HG03558 (cell line): ENCODE results near the gene ARL6IP5.

Experiments
- ATAC-seq: cut with Tn5 transposase; IDR thresholded peaks from one replicate; pipeline ENCODE4 v1.9.1; 2021; ENCODE audit warnings: moderate number of reproducible peaks; ENCODE audit not compliant: unreplicated experiment; ENCODE audit errors: extremely low read depth

The ARL6IP5 gene

DNA sequence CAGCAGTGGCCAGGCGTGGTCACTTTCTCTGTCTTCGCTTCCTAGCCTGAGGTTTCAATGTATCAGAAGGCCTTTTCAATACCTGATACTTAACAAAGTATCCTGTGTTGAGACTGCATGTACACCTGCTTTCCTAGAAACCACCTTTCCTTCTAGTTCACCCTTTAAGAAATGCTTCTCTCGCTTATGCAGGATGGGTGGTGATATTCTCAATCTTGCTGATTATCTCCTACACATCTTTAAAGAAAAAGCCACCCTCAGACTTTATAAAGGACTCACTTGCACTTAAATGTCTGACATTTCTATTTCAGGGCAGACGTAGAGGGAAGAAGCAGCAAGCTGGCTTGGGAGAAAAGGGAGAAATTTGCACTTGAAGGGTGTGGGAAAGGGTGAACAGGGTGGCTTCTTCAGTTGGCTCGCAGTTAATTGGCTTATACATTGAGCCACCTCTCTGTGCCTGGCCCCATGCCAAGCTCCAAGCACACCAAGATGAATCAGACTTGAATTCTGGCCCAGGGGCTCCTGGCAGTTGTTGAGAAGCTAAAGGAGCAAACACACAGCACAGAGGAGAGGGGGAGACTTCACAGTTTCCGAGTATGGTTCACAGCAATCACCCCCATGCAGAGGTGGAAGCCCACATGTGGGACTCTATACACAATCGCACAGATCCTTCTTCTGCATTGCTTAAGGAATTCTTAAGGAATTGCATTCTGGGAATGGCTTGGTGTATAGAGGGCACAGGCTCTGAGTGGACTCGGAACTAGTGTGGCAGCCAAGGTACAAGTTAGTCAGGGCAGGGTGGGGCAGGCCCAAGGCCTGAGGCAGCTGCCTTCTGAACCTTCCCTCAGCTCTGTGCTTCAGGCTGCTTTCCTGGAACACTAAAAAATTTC is 1.3 kb downstream of the ARL6IP5 start:
- no peak for ATAC-seq

DNA sequence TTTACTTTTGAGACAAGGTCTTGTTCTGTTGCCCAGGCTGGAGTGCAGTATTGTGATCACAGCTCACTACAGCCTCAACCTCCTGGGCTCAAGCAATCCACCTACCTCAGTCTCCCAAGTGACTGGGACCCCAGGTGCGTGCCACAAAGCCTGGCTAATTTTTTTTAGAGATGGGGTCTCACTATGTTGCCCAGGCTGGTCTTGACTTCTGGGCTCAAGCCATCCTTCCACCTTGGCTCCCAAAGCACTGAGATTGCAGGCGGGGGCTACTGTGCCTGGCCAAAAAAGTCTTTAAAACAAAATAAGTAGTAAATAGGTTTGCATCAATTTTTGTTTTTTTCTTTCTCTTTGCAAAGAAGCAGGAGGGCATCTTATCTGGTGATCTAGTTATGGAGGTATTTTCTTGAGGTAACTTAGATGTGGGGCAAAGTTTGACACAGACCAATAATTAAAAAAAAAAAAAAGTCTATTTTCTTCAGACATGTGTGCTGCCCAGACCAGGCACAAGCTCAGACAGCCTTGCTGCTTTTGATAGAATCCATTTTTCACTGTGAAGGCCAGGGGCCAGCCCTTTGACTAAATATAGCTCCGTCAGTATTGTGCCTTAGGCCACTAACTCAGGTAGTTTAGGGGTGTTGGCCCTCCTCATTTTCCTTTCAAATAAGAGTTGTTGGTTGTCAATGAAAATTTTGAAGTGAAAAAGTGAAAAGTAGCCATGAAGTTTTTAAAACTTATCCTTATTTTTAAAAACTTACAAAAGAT is 2.5 kb downstream of the ARL6IP5 start:
- ATAC-seq, result no peak

DNA sequence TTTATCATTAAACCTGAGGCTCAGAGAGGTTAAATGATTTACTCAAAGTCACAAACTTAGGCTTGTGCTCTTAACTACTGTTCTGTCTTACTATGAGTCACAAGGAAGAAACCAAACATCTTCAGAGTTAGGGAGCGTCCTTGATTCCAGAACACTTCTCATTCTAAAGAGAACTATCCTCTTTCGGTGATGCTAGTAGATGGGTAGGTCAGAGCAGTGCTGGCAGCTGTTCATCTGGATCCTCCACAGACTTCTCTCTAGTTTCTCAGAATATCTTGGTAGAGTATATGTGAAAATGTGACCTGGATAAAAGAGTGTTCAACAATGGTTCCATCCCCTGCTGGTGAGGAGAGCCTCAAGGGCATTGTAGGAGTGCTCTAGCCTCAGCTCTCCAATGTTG is 3.3 kb downstream of the ARL6IP5 start:
- no peak for ATAC-seq

DNA sequence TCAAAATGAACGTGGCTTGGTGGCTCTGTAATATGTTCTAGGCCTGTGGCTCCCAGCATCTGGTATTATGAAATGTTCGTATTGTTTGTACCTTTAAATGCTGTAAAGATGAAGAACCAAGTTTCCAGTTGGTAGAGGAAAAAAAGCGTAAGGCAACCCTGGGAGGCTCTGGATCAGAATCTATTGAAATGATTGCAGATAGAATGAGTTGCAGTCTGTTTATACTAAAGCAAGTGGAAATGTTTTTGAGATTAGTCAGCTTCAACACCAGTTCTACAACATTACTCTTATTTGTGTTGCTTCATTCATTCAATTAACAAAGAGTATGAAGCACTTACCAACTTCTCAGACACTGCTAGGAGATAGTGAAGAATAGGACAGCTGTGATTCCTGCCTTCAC is 5.3 kb downstream of the ARL6IP5 start:
- ATAC-seq, result no peak

DNA sequence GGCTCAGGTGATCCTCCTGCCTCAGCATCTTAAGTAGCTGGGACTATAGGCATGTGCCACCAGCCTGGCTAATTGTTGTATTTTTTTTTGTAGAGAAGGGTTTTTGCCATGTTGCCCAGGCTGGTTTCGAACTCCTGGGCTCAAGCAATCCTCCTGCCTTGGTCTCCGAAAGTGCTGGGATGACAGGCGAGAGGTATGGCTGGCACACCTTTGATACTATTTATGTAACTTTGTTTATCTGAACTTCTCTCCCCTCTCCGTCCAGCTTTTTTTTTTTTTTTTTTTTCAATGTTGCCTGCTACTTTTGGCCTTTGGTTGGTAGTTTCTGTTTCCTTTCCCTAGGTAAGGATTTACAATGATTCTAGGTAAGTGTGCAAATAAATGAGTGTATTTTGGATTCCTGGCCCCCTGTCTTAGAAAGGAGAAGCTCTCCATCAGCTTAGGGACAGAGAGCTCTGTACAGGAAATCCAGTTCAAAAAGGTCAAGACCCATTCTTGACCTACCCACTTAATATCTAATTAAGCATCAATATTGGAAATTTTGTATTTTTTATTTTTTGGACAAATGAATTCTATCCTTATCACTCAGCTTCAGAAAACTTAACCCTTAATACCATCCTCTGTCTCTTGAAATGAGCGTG is 6.8 kb downstream of the ARL6IP5 start:
- ATAC-seq, result no peak

DNA sequence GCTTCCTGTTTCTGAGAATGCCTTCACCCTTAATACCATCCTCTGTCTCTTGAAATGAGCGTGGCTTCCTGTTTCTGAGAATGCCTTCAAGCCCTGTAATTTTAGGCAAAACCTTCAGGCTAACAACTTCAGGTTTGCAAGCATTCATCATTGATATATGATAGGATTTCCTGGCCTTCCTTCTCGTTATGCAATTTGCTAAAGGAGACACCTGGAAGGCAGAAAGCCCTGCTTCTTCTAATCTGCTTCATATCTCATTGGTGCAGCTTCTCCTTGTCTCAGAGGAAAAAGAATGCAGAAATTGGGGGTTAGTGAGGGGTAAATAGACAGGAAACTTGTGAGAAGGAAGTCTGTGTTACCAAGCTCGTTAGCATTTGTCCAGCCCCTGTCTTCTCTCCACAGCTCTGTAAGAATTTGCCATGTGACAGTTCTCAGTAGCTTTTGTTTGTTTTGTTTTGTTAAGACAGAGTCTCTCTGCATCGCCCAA is 7.3 kb downstream of the ARL6IP5 start:
- ATAC-seq, result peak; percentile 71

DNA sequence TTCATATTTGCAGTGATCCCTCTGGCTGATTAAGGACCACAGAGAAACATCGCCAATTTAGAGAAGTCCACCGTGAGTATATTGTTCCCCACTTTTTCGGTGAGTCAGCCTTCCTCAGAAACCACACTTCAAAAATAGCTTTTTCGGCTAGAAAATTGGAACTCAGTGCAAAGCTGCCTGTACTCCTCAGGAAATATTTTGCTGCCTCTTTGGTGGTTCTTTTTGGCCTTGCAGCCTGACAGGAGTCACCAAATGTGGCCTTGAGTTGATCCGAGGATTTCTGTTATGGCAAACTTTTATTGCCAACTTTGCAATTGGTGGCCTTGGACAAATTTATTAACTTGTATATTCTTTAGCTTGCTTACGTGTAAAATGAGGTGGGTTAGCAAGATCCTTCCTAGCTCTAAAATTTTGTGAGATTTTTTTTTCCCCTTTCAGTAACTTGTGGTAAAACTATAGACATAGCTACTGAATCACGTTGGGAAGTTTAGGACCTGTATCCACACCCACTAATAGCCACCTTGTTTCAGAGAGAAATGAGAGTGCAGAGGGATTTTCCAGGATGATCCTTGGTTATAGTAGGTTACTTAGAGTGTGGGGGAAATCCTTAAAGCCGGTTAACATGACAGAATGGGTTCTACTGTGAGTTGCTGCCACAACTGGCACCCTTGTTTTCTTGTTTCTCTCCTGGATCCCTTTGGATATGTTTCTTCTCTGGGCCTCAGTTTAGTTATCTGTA is 9.9 kb downstream of the ARL6IP5 start:
- ATAC-seq, result no peak

DNA sequence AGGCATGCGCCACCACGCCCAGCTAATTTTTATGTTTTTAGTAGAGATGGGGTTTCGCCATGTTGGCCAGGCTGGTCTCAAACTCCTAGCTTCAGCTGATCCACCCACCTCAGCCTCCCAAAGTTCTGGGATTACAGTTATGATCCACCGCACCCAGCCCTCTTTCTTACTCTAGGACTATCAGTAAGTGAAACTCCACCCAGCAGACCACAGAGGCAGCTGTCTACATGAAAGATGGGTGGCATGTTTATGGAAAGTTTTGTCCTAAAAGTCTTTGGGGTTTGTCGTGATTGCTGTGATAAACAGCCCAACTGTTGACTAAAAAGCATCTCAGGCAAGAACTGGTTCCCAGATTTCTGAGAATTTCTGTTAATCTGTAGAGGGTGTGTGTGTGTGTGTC is 10.9 kb downstream of the ARL6IP5 start:
- no peak for ATAC-seq

DNA sequence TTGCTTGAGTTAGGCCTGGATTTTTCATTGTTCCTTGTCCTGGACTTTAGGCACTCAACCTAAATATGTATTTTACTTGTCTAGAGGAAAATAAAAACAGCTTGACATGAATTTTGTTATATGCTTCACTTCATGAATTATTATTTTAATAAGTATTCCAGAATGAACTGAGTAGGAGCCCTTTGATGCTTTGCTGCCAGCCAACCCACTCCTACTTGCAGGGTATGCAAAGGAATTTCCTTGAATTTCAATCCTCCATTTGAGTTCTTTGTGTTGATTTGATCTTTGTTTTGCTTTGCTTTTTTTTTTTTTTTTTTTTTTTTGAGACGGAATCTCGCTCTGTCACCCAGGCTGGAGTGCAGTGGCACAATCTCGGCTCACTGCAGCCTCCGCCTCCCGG is 11.6 kb downstream of the ARL6IP5 start:
- ATAC-seq, result no peak

DNA sequence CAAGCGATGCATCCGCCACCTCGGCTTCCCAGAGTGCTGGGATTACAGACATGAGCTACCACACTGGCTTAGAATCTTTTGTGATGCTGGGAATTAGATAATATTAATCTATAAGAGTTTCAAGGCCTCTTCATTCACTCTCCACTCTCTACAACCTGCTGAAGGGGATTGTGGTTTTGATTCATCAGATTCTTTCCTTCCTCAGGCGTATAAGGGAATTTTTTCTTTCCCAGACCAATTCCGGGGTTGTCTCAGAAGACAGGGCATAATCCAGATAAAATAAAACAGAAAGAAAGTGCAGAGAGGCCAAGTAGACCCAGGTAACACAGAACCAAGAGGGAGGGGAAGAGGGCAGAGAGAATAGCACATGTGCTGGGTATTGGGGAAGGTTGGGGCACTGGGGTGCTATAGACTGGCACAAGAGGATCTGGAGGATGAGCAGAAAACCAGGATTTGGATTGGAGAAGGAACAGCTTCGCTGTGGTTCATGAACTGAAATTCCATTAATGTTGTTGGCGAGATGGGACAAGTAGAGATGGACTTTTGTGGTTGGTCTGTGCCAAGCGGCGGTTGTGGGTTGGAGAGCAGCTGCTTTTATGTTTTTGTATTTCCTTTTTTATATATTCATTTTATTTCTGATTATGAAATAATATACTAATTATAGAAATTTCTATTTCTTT is 12.8 kb downstream of the ARL6IP5 start:
- ATAC-seq, result no peak

DNA sequence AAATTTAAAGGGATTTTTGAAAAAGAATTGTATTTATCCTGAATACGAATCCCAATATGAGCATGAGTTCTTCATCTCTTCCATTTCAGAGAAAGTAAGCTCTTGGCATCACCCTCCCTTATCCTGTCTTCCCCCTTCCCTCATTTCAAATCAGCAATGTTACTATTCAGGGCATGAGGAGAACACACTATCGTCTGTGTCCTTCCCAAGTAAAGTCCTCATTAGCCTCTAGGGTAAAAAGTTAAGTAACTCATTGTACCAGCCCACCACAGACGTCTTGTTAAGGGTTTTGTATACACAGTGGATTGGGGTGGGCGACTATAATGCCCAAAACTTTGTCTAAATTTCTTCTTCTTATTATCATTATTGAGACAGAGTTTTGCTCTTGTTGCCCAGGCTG is 14.8 kb downstream of the ARL6IP5 start:
- no peak for ATAC-seq

DNA sequence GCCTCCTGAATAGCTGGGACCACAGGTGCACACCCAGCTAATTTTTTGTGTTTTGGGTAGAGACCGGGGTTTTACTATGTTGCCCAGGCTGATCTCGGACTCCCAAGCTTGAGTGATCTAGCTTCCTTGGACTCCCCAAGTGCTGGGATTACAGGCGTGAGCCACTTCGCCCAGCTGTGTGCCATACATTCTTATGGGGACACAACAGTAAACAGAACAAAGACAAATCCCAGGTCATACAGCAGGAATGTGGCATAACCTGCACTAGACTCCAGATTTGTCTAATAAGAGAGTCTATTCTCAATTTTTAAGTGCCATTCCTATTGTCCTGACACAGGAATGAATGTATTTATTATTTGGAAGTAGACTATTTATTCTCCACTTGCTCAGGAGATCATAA is 17.6 kb downstream of the ARL6IP5 start:
- no peak for ATAC-seq

DNA sequence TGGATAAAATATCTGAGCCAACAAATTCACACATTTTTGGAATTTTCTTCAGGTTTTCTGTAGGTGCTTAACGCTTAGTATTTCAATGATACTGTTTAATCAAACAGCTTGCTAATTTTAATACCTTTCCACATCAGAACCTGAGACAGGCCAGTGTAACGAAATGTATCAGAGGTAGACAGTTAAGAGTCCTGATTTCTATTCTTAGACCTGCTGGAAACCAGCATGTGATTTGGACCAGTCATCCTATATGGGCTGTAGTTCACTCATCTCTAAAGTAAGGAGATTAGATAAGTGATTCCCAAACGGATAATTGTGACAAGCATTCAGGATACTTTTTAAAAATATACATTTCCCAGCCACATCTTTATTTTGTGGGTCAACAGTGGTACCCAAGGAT is 18.4 kb downstream of the ARL6IP5 start:
- no peak for ATAC-seq

DNA sequence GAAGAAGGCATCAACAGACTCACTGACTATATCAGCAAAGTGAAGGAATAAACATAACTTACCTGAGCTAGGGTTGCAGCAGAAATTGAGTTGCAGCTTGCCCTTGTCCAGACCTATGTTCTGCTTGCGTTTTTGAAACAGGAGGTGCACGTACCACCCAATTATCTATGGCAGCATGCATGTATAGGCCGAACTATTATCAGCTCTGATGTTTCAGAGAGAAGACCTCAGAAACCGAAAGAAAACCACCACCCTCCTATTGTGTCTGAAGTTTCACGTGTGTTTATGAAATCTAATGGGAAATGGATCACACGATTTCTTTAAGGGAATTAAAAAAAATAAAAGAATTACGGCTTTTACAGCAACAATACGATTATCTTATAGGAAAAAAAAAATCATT is 19.8 kb downstream of the ARL6IP5 start:
- no peak for ATAC-seq

DNA sequence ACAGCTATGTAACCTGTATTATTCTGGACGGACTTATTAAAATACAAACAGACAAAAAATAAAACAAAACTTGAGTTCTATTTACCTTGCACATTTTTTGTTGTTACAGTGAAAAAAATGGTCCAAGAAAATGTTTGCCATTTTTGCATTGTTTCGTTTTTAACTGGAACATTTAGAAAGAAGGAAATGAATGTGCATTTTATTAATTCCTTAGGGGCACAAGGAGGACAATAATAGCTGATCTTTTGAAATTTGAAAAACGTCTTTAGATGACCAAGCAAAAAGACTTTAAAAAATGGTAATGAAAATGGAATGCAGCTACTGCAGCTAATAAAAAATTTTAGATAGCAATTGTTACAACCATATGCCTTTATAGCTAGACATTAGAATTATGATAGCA is 20.6 kb downstream of the ARL6IP5 start:
- no peak for ATAC-seq

DNA sequence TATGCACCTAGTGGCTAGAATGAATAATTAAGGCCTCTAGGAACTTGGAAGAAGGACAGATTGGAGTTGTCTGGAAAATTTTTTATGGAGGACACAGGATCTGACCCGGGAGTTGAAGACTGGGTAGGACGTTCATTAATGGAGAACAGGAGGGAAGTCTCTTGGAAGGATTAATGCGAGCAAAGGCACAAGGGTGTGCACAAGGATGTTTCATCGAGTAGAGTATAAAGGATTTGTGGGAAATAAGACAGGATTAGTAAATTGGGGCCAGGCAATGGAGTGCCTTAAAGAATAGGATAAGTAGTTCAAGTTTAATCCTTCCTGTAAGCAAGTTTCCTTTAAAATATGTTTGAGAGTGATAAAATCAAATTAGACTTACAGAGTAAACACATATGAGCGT is 23.1 kb downstream of the ARL6IP5 start:
- no peak for ATAC-seq

DNA sequence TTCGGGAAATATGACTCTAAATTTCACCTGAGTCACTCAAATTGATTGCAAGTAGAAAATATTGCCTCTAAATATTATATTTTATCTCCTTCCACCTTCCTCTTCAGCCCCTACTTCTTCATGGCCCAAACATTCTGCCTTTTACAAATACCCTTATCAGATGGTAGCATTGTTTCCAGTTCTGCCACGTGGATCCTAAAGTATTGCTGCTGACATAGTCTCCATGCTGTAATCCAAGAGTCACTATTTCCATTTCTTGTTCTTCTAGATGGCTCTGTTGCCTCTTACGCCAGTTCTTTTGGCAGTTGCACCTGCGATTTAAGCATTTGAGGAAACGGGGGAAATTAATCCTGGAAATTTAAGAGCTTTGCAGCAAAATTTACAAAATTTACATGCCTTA is 24.1 kb downstream of the ARL6IP5 start:
- ATAC-seq, result no peak

DNA sequence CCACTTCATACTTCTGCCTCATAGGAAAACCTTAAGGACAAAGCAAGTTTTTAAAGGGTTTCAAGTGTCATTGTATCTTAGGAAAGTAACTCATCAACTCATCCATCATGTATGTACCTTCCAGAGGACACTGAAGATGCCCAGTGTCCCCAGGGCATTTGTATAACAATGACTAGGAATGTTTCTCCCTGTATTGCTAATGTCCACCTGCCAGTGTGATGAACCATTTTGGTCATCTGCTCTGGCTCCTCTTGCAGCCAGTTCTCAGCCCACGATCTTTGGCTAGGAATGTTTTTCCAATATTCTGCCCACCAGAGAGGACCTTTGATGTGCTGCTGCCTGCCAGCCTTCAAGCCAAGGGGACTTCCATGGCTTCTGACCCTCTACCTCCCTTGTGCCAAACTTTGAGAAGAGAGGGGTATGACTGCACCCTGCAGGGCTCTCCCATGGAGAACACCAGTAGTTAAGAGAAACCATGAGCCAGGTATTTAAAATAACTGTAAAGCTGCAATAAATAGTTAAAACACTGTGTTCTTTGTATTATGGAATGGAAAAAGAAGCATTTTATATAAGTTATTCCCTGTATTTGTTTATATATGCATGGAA is 26.3 kb downstream of the ARL6IP5 start:
- no peak for ATAC-seq

DNA sequence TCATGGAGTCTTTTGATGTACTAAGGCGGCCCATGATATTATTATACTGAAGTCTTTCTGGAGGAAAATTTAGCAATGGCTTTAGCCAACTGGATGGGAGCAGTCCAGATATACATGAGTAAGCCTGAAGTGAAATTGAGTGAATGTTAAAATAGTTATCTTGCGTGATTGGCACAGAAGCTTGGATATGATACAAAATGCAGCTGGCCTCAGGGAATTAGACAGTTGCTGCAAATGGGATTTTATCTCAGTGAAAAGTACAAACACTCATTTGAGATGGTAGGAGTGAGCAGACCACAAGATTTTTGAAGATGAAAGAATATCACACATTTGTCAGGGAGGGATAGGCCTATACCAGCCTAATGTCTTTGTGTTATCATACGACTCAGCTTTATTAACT is 28.8 kb downstream of the ARL6IP5 start:
- ATAC-seq, result no peak
